T-cell (primary cell): Measurements from ENCODE around the gene TPM4. TPM values are rescaled to one million over a fixed set of nuclear protein-coding genes. Genes with fewer than 3 reads are reported as not detected.

ENCODE experiments used
- ATAC-seq, 4 experiments: fragments of 200-7000 bp in 3 of 4; fragments of 150-1000 bp in 1 of 4; cut with Tn5 transposase; replicated peaks in 1 of 4; 1 replicate in 3 of 4; 2 replicates in 1 of 4; pipeline ENCODE4 v1.10.0; 2021; ENCODE audit warnings: moderate library complexity in 3 of 4, mild to moderate bottlenecking in 2 of 4, moderate number of reproducible peaks in 1 of 4
- CTCF ChIA-PET, 2 donors: fragments of 300-600 bp; sonication (Branson Sonifier 250); formaldehyde crosslinking; loops; one replicate each; lab custom pipeline; 2022; ENCODE audit warnings: antibody characterized with exemption in 2 of 2; lab: Charles Lee
- POLR2A ChIA-PET, 2 donors: fragments of 300-600 bp; sonication (Branson Sonifier 250); formaldehyde crosslinking; loops; one replicate each; lab custom pipeline; 2022; ENCODE audit warnings: antibody characterized with exemption in 2 of 2; lab: Charles Lee
- DNase-seq, 35 experiments: peaks; one replicate each; pipeline versions ENCODE4 v3.0.0 to v3.0.0-alpha.2; 2013 to 2023
- H3K27ac ChIP-seq: one replicate; pipeline ENCODE4 v1.5.1; 2013; ENCODE audit warnings: low read length
- H3K27me3 ChIP-seq, 2 experiments: replicated peaks in 1 of 2; 1 replicate in 1 of 2; 2 replicates in 1 of 2; pipeline versions ENCODE4 v1.6.1 to v1.7.0; 2013; ENCODE audit warnings: low read length in 1 of 2, mixed read lengths in 1 of 2; ENCODE audit not compliant: control insufficient read depth in 2 of 2, insufficient read depth in 2 of 2; ENCODE audit errors: extremely low read depth in 1 of 2
- H3K36me3 ChIP-seq, 2 donors: 1 replicate in 1 of 2; 2 replicates in 1 of 2; pipeline versions ENCODE4 v1.6.1 to v1.7.0; 2013; ENCODE audit warnings: low read length in 1 of 2; ENCODE audit not compliant: control insufficient read depth in 2 of 2, insufficient read depth in 1 of 2; ENCODE audit errors: extremely low read depth in 1 of 2
- H3K4me1 ChIP-seq, 2 experiments: 1 replicate in 1 of 2; 2 replicates in 1 of 2; pipeline versions ENCODE4 v1.6.1 to v1.7.0; 2013; ENCODE audit warnings: low read length in 2 of 2, mixed read lengths in 1 of 2; ENCODE audit not compliant: insufficient read depth in 2 of 2, control insufficient read depth in 1 of 2; ENCODE audit errors: extremely low read depth in 1 of 2
- H3K4me3 ChIP-seq, 2 donors: 1 replicate in 1 of 2; 2 replicates in 1 of 2; pipeline versions ENCODE4 v1.5.1 to v1.7.0; 2013; ENCODE audit warnings: mild to moderate bottlenecking in 2 of 2, low read length in 1 of 2, moderate library complexity in 1 of 2; ENCODE audit not compliant: control insufficient read depth in 1 of 2; ENCODE audit errors: extremely low read depth in 1 of 2
- H3K9me3 ChIP-seq: 2 replicates; pipeline ENCODE4 v1.7.0; 2013
- H3K27ac Mint-ChIP-seq, 2 donors: one replicate each; pipeline ENCODE4 v1.8.0; 2020 to 2021; ENCODE audit warnings: mild to moderate bottlenecking in 2 of 2, mixed read lengths in 2 of 2
- H3K27me3 Mint-ChIP-seq, 2 donors: one replicate each; pipeline ENCODE4 v1.8.0; 2021 to 2022; ENCODE audit warnings: mixed read lengths in 2 of 2
- H3K36me3 Mint-ChIP-seq: one replicate; pipeline ENCODE4 v1.8.0; 2021; ENCODE audit warnings: mixed read lengths
- H3K4me1 Mint-ChIP-seq, 3 donors: one replicate each; pipeline ENCODE4 v1.8.0; 2020 to 2022; ENCODE audit warnings: mixed read lengths in 3 of 3, mild to moderate bottlenecking in 1 of 3
- H3K4me3 Mint-ChIP-seq, 3 donors: one replicate each; pipeline ENCODE4 v1.8.0; 2020 to 2022; ENCODE audit warnings: mild to moderate bottlenecking in 3 of 3, mixed read lengths in 3 of 3, moderate library complexity in 3 of 3
- H3K9me3 Mint-ChIP-seq, 3 donors: one replicate each; pipeline ENCODE4 v1.8.0; 2020 to 2022; ENCODE audit warnings: mixed read lengths in 3 of 3
- WGBS: methylation state at CpG from one replicate; pipeline ENCODE4 v1.1.5; 2013; ENCODE audit warnings: missing lambda C conversion rate; ENCODE audit not compliant: insufficient coverage; 5-methylcytosine and 5-hydroxymethylcytosine counted together
- total RNA-seq, 35 experiments: library from RNA in 6 of 35; stranded (reverse) in 6 of 35; fragments of 120-200 nt in 1 of 35; gene quantifications; one replicate each; pipeline versions ENCODE4 v1.2.1 to v1.2.4 and lab custom pipeline; 2013 to 2026

The TPM4 gene
- total RNA-seq, 5 donors from 2014 or later (not counting 1 experiment from before 2014, with no cell fraction given) = 83.6 to 189 (median 99.5) TPM

- POLR2A ChIA-PET = interaction anchor here in 1 of 2 donors (0.6 kb wide), 1 partner anchor 272 kb away, joined by 3 read pairs; no protein-coding TSS in a partner anchor
- Histone ChIP-seq H3K4me1 (peaks cover 0 to 39% of the 10 kb centered on the region in 2 experiments), H3K4me3 (no peak overlapping the region), H3K36me3 (peaks cover 7 to 21% of the 10 kb centered on the region in 2 donors), H3K9me3 (no peaks in the 10 kb centered on the region), H3K27me3 (no peaks in the 10 kb centered on the region), H3K27ac (no peak overlapping the region)
- no peak overlapping the region for H3K27ac Mint-ChIP-seq
- DNase-seq (peak in 1 of 35 experiments; percentile 37), ATAC-seq (peak in 1 of 4 experiments; percentile 28)
- CTCF ChIA-PET = interaction anchor here in 1 of 2 donors (0.7 kb wide), 1 partner anchor 10 kb away, joined by 4 read pairs; no protein-coding TSS in a partner anchor
- peaks cover 35% of the 10 kb centered on the region for H3K36me3 Mint-ChIP-seq
- peaks cover 0 to 6% (median 0%) of the 10 kb centered on the region in 3 donors for H3K9me3 Mint-ChIP-seq
- no peaks in the 10 kb centered on the region for H3K27me3 Mint-ChIP-seq
- 83% methylated on average over 10 of the region's 16 CpGs for WGBS
- no peak overlapping the region for H3K4me3 Mint-ChIP-seq
- H3K4me1 Mint-ChIP-seq = peaks cover 6 to 34% (median 8%) of the 10 kb centered on the region in 3 donors
Measured at GRCh38 chr19:16136185-16136999, 60.1 kb downstream of the TPM4 start.

DNA sequence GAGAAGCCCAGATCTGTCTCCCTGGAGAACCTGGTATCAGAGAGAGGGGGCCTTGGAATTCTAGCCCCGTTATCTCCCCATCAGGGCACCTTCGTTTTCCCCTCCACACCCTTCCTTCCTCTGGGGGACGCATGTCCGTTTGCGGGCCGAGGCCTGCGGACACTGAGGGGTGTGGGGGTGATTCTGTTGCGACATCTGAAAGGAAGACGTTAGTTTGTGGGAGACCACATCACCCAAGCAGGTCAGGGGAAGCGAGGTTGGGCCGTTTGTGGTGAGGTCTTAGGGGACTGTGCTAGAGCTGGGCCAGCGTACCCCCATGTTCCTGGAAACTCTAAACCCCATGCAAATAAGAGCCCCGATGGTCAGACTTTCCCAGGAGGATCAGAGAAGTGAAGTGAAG lies 63.5 kb downstream of the TPM4 start:
- CTCF ChIA-PET = interaction anchor here in 1 of 2 donors (0.6 kb wide), 1 partner anchor 134 kb away, joined by 5 read pairs; no protein-coding TSS in a partner anchor
- H3K9me3 ChIP-seq = no peaks in the 10 kb centered on the region
- 34% methylated on average over 4 of the region's 13 CpGs for WGBS
- Mint-ChIP-seq H3K27me3 (no peaks in the 10 kb centered on the region), H3K36me3 (peaks cover 3% of the 10 kb centered on the region), H3K4me1 (peaks cover 22 to 55% (median 27%) of the 10 kb centered on the region in 3 donors), H3K27ac (peak overlapping the region in 1 of 2 donors; percentile 73), H3K4me3 (peak overlapping the region in 1 of 3 donors; percentile 58), H3K9me3 (no peaks in the 10 kb centered on the region)
- no peak overlapping the region for H3K27ac ChIP-seq
- ATAC-seq (no peak), DNase-seq (peak in 12 of 35 experiments; percentile 9 to 34 (median 15))
- H3K36me3 ChIP-seq = no peaks in the 10 kb centered on the region
- peaks cover 2 to 67% of the 10 kb centered on the region in 2 experiments for H3K4me1 ChIP-seq
- no peaks in the 10 kb centered on the region for H3K27me3 ChIP-seq
- POLR2A ChIA-PET = no interaction called here
- H3K4me3 ChIP-seq = no peak overlapping the region

DNA sequence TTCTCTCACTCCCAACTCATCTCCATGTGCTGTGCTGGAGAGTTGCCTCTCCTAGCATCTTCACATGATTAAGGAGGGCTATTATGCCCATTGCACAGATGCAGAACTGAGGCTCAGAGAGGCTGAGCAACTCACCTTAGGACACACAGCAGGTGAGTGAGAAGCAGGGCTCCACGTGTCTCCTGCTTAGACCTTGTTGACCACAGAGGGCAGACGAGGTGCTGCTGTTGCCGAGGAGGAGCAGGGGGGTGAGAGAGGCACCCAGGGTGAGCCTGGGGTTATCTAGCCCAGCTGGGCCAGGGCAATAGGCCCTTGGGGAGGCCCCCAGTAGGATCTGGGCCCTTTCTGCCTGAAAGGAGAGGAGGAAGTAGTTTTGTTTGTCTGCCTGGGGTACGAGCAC lies 64.7 kb downstream of the TPM4 start:
- Histone ChIP-seq H3K4me3 (no peak overlapping the region), H3K9me3 (no peaks in the 10 kb centered on the region), H3K27ac (peak overlapping the region; percentile 14), H3K4me1 (peaks cover 2 to 77% of the 10 kb centered on the region in 2 experiments), H3K36me3 (no peaks in the 10 kb centered on the region), H3K27me3 (no peaks in the 10 kb centered on the region)
- Mint-ChIP-seq H3K27ac (peak overlapping the region; percentile 23 to 80), H3K4me1 (peaks cover 30 to 59% (median 35%) of the 10 kb centered on the region in 3 donors), H3K36me3 (peaks cover 3% of the 10 kb centered on the region), H3K27me3 (no peaks in the 10 kb centered on the region), H3K4me3 (no peak overlapping the region), H3K9me3 (no peaks in the 10 kb centered on the region)
- ATAC-seq (no peak), DNase-seq (peak in 7 of 35 experiments; percentile 7 to 40 (median 15))
- whole genome bisulfite sequencing = 35% methylated on average over 3 of the region's 4 CpGs
- ChIA-PET POLR2A (no interaction called here), CTCF (no interaction called here)

DNA sequence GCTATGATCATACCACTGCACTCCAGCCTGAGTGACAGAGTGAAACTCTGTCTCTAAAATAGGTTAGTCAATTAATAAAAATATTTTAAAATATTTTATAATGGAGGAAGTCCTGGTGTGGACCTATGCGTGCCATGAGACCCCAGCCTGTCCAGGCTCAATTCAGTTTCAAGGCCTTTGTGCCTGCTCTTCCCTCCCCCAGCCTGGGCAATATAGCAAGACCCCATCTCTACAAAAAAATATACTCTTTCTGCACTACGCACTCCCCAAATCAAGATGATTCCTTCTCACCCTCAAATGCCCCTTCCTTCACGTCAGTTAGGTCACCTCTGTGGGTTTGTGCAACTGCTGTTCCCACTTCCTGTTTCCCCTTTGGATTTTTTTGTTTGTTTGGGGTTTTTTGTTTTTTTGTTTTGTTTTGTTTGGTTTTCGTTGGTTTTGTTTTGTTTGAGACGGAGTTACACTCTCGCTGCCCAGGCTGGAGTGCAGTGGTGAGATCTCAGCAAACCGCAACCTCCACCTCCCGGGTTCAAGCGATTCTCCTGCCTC lies 65.8 kb downstream of the TPM4 start:
- Histone ChIP-seq H3K27me3 (no peaks in the 10 kb centered on the region), H3K36me3 (peaks cover 0 to 2% of the 10 kb centered on the region in 2 donors), H3K27ac (no peak overlapping the region), H3K4me1 (peaks cover 2 to 74% of the 10 kb centered on the region in 2 experiments), H3K4me3 (no peak overlapping the region), H3K9me3 (no peaks in the 10 kb centered on the region)
- Mint-ChIP-seq H3K4me3 (peak overlapping the region in 1 of 3 donors; percentile 44), H3K36me3 (peaks cover 6% of the 10 kb centered on the region), H3K27me3 (no peaks in the 10 kb centered on the region), H3K4me1 (peaks cover 33 to 58% (median 41%) of the 10 kb centered on the region in 3 donors), H3K9me3 (no peaks in the 10 kb centered on the region), H3K27ac (peak overlapping the region in 1 of 2 donors; percentile 53)
- ATAC-seq (no peak), DNase-seq (no peak)
- ChIA-PET POLR2A (interaction anchor here in 1 of 2 donors (0.6 kb wide), 2 partner anchors 47 to 59 kb away, joined by 3 read pairs; no protein-coding TSS in a partner anchor), CTCF (interaction anchor here in 1 of 2 donors (0.6 kb wide), 1 partner anchor 1247 kb away, joined by 3 read pairs; no protein-coding TSS in a partner anchor)
- WGBS = 88% methylated on average over 5 of the region's 9 CpGs

DNA sequence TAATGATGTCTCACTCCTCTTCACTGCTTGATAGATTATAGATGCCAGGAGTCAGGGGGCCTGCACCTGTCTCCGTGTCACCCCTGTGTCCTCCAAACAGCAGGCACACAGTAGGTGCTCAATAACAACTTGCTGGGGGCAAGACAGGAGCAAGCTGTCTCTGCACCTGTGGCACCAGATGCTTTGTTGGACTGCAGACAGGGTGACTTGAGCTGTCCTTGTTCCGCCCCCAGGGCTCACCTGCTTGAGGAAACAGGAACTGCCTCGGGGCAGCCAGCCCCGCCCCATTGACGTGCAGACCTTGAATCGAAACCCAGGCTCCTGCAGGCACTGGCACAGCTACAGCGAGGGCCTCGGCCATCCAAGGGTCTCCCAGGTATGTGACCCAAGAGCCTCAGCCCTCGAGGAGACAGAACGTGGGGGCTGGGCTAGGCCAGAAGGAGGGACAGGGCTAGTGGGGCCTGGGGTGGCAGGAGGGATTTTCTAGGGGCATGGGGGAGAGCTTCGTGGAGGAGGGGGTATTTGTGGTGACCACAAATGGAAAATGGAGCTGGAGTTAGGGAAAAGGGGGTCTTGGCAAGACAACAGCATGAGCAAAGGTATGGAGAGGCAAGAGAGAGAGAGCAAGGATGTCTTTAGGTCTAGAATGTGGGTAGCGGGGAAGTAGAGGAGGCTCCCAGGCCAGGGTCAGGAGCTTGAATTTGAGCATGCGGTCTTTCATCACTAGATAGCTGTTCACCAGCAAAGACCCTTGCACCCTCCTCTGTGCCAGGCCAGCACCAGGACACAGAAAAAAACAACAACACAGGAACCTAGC lies 67.3 kb downstream of the TPM4 start, which contains the start of gene HSH2D:
TSS of gene HSH2D (plus strand) at position 287 of the 817 bp plus-strand sequence. CDS start 5,066 bp downstream, outside the sequence.
- DNase-seq (peak; percentile 61 to 89 (median 81)), ATAC-seq (peak; percentile 99 to 100 (median 100))
- no peaks in the 10 kb centered on the region for H3K27me3 ChIP-seq
- peak within 1 kb of the TSS; percentile 66 to 72 for H3K4me3 ChIP-seq
- Mint-ChIP-seq H3K9me3 (no peaks in the 10 kb centered on the region), H3K27ac (peak within 1 kb of the TSS; percentile 95 to 98), H3K4me1 (peaks cover 33 to 61% (median 41%) of the 10 kb centered on the region in 3 donors), H3K4me3 (peak within 1 kb of the TSS; percentile 93 to 99 (median 94)), H3K27me3 (no peaks in the 10 kb centered on the region), H3K36me3 (peaks cover 6% of the 10 kb centered on the region)
- CTCF ChIA-PET = interaction anchor here in 1 of 2 donors (0.6 to 1.9 kb wide), 6 partner anchors 29 to 243 kb away, joined by 3 to 7 read pairs (median 4); partner anchors contain the start of gene FAM32A
- H3K27ac ChIP-seq = peak within 1 kb of the TSS; percentile 82
- 2% methylated on average over 11 of the region's 13 CpGs for WGBS
- no peaks in the 10 kb centered on the region for H3K9me3 ChIP-seq
- H3K4me1 ChIP-seq = peaks cover 2 to 81% of the 10 kb centered on the region in 2 experiments
- H3K36me3 ChIP-seq = peaks cover 0 to 6% of the 10 kb centered on the region in 2 donors
- POLR2A ChIA-PET = interaction anchor here (0.5 to 0.7 kb wide), 6 partner anchors 41 to 681 kb away, joined by 3 to 6 read pairs (median 4); partner anchors contain the start of gene FAM32A (in 1 of the 2)
